HG03095 (cell line): ENCODE measurements around the gene EHF.

Source experiments
- ATAC-seq: cut with Tn5 transposase; IDR thresholded peaks from one replicate; pipeline ENCODE4 v1.9.1; 2021; ENCODE audit warnings: moderate library complexity; ENCODE audit not compliant: unreplicated experiment

Gene EHF

GRCh38 chr11:34601609-34602008 lies 19.3 kb upstream of the EHF start:
- ATAC-seq, result no peak

GRCh38 chr11:34602245-34602644 lies 18.6 kb upstream of the EHF start:
- ATAC-seq, result no peak

- no peak for ATAC-seq
These were observed 17.5 kb upstream of the EHF start for GRCh38 chr11:34603129-34604001.

GRCh38 chr11:34604145-34604544 lies 16.7 kb upstream of the EHF start:
- ATAC-seq, result no peak

GRCh38 chr11:34604911-34605310 lies 16.0 kb upstream of the EHF start:
- no peak for ATAC-seq

GRCh38 chr11:34605481-34606325 lies 15.2 kb upstream of the EHF start:
- no peak for ATAC-seq

- ATAC-seq, result no peak
These were observed 14.4 kb upstream of the EHF start for GRCh38 chr11:34606326-34607120.

- ATAC-seq, result no peak
These were observed 11.6 kb upstream of the EHF start for GRCh38 chr11:34609187-34609751.

- no peak for ATAC-seq
These were observed 11.0 kb upstream of the EHF start for GRCh38 chr11:34609850-34610249.

GRCh38 chr11:34610324-34611041 lies 10.4 kb upstream of the EHF start:
- ATAC-seq, result no peak

- ATAC-seq, result no peak
These were observed 7.9 kb upstream of the EHF start for GRCh38 chr11:34613015-34613414.

GRCh38 chr11:34613552-34614056 lies 7.3 kb upstream of the EHF start:
- peak; percentile 91 for ATAC-seq

GRCh38 chr11:34614344-34615104 lies 6.4 kb upstream of the EHF start:
- ATAC-seq, result peak; percentile 65

- ATAC-seq, result no peak
These were observed 4.8 kb upstream of the EHF start for GRCh38 chr11:34616086-34616485.

- no peak for ATAC-seq
These were observed 3.9 kb upstream of the EHF start for GRCh38 chr11:34616830-34617504.

GRCh38 chr11:34618406-34618805 lies 2.5 kb upstream of the EHF start:
- ATAC-seq, result no peak

- ATAC-seq, result no peak
These were observed 1.8 kb upstream of the EHF start for GRCh38 chr11:34619062-34619516.

GRCh38 chr11:34620202-34620601 lies 691 bp upstream of the EHF start:
- no peak for ATAC-seq

- ATAC-seq, result no peak
These were observed 983 bp downstream of the EHF start for GRCh38 chr11:34621876-34622275.
